Amniotic epithelial cell (primary cell): Measurements from ENCODE around the gene CDK19.

Experiments used
- DNase-seq: peaks from one replicate; pipeline ENCODE4 v3.0.0-alpha.2; 2010; ENCODE audit warnings: low read depth

The CDK19 gene

DNA sequence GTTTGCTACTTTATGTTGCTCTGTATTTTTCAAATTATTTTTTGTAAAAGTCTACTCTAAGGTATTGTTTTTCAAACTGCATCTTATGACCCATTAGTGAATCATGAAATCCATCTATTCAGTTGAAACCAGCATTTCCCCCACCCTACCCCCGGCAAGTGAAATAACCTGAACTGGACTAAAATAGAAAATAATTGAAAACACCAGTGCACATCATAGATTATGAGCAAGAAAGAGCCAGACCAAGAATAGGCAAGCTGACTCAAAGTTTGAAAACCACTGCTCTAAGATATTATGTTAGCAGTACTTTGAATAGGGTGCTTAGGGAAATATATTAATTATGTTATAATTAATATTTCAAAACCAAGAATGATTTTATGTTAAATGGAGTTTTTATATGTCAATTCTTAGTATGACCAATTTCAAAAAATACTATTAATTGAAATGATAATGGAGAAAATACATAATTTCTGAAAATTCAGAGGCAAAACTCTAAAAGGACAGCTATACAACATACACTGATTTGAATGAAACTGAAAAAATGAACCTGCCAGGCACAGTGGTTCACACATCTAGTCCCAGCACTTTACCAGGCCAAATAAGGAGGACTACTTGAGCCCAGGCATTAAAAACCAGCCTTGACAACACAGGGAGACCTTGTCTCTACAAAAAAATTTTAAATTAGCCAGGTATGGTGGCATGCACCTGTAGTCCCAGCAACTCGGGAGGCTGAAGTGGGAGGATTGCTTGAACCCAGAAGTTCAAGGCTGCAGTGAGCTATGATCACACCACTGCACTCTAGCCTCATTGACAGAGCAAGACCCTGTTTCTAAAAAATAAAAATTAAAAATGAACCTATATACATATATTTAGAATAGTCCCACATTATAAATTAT, 112.0 kb downstream of the CDK19 start:
- DNase-seq: no peak

DNA sequence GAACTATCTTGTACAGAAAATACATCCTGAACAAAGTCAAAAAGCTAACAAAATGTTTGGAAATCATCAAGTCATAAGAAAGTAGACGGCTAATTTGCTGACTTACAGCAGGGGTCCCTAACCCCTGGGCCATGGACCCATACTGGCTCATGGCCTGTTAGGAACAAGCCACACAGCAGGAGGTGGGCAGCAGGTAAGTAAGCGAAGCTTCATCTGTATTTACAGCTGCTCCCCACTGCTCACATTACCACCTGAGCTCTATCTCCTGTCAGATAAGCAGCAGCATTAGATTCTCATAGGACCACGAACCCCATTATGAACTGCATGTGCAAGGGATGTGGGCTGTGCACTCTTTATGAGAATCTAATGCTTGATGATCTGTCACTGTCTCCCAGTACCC, 115.5 kb downstream of the CDK19 start:
- DNase-seq: no peak

DNA sequence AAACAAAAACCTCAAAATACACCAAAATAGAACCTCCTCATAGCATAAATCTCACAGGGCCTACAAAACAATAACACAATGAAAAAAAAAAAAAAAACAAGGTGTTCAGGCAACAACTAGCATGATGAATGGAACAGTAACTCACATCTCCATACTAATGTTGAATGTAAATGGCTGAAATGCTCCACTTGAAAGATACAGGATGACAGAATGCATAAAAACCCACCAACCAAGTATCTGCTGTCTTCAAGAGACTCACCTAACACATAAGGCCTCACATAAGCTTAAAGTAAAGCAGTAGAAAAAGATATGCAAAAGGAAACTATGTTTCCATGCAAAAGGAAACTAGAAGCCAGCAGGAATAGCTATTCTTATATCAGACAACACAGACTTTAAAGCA, 121.3 kb downstream of the CDK19 start:
- DNase-seq: no peak

DNA sequence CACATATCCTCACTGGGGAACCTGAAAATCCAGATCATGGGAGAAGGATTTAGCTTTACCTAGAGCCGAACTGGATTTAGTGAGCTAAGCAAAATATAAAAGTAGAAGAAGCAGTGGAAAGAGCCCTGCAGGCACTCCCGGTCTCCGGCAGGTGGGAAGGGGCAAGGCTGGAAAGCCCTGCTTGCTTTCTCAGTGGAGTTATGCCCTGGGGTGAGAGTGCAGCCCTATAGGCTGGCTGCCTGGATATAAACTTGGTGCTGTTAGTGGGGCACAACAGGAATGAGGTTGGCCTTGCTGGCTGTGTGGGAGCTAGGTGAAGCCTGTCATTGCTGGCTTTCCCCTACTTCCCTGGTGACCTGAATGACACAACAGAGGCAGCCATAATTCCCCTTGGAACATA, 122.0 kb downstream of the CDK19 start:
- no peak for DNase-seq

DNA sequence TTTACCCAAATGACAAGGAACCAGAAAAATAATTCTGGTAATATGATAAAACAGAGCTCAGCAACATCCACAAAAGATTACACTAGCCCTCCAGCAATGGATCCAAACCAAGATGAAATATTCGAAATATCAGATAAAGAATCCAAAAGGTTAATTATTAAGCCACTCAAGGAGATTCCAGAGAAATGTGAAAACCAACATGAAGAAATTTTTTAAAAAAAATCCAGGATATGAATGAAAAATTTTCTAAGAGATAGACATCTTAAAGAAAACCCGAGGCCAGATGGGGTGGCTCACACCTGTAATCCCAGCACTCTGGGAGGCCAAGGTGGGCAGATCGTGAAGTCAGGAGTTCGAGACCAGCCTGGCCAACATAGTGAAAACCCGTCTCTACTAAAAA, 124.4 kb downstream of the CDK19 start:
- no peak for DNase-seq

DNA sequence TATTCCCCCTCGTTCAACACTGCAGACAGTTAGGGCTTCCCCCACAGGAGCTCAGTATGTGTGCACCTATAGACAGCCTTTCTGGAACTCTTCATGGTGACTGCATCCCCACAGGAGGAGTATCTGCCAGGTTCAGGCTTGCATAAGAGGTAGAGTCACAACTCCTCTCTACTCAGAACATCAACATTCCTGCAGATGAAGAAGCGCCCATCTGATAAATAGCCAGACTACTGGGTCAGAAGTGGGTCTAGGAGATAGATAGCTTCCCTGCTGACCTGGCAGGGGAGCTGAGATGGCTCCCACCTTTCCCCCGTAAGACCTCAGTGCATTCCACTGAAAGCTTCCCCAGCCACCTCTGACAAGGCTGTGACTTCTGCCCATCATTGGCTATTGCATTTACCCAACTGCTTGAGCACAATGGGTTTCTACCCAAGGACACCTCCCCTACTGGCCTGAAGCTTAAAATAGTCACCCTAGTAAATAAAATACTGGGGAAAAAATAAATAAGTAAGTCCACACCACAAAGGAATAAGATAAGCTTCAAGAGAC, 125.1 kb downstream of the CDK19 start:
- peak; percentile 15 for DNase-seq

DNA sequence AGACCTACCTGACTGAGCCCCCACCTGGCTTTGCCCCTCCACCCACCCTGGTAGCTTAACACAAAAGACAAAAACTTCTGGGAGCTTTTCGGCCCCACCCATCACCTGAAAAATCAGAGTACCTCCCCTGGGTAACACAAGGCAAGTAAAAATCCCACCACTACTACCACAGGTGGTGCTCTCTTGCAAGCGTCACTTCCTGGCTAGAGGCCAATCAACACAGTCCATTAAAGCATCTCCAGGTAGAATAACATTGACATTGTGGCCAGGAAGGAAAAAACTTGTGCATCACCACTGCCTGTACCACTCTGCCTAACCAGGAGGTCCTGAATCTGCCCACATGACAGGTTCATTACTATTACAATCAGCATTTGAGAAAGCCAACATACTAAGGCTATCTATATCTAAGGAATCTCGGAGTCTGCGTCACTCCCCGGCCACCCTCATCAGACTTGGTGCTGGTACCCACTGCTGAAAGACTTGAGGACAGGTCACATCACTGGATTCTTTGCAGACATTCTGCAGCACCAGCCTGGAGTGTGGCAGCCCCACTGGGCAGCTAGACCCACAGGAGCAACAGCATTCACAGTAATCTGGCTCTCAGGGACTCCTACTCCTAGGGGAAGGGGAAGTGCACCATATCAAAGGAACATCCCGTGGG, 125.9 kb downstream of the CDK19 start:
- no peak for DNase-seq

DNA sequence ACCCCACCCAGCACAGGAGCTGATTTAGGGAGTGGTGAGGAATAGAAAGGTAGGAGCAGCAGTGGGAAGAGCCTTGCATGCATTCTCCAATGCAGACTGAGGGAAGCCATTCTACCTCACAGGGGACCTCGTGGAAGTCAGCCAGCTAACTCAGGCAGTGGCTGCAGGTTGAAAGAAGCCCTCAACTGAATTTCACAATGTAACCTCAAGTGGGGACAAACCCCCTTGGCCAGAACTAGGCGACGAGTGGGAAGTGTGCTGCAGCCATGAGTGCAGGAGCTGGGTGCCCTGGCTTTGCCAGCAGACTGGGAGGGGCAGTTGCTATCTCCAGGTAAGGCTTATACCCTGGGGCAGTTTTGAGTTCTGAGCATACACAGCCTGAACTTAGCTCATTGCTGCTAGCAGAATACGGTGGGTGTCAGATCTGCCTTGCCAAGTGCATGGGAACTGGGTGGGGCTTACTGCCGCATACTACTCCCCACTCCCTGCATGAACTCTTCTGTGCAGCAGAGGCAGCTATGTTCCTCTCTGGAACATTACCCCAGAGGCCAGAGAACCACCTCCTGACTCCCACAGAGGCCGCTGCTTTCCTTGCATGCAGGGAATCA, 126.5 kb downstream of the CDK19 start:
- DNase-seq: no peak

DNA sequence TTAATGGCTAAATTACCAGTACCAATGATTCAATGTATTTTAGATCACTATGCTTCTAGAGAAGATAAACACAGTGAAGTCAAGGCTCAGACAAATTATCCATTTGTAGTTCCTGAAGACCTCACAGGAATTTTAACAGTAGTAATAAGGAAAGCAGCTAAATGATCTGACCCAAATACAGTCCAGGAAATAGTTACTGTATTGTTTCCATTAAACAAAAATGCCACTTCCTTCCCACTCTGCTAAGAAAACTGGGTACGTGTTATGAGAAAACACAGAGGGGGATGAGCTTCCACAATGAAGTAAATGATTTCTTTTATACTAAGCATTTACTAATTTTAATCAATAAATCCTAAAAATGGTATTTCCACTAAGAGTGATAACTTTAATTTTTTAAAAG, 127.9 kb downstream of the CDK19 start:
- no peak for DNase-seq

DNA sequence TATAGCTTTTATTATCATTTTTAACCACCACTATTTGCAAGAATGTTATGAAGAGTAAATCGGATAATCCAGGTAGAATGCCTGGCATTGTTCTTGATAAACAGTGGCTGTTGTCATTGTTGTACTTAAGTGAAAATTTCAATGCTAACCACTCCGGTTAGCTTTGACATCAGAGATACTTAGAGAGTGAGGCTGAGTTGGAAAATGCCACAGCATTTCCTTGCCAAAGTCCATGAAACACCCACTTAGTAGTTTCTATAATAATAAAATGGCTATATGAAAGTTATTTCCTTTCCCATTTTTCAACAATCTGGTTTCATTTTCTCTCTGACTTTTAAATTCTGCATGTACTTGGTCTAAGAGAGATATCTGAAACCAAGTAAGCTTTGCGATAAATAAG, 132.0 kb downstream of the CDK19 start:
- no peak for DNase-seq

DNA sequence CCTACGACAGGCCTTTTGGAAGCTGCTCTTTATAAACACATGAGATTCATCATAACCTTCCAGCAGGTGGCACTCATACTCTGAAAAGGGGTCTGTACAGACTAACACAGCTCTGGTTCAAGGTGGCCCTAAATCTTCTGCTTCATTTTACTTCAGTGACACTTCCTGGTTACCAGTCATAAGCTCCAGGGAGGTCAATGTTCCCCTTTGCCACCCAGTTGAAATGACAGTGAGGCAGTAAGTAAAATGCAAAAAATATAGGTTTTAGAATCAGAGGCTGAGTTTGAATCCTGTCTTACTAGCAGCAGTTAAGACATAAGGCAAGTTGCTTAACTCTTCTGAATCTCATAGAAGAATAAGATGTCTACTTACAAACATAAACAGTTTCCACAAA, 132.8 kb downstream of the CDK19 start:
- DNase-seq: peak; percentile 78

DNA sequence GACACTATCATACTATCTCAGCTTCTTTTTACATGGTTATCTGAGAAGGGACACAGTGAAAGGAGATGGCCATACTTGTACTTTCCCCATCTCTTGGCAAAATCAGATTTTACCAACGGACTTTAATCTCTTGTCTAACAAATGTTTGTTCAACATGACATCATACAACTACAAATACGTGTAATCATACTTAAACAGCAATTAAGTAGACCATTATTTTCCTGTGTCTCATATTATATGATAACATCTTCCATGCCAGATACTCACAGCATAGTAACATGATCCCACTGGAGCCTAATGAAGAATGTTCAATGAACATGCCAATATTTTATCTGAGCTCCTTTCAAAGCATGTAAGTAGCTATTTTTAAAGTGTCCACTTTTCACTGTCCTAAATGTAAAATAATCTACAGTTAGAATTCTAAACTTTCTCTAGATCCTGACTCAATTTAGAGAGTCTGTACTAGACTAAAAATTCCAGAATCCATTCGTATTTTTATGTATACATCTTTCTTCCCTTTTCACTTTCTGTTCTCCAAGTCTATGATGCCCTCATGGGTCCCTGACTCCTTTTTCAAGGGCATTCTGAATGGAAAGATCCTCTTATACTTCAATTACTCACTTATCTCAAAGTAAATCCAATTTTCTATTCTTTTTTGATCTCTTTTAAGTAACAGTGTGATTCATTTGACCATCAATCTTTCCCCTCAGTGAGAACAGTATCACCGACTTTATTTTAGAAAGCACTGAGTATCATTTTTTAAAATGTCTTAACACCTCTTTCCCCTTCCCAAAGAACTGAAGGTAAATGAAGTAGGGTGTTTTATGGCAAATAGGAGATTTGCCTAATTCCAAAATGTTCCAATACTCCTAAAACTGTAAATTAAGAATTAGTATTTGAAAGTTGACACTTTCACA, 133.5 kb downstream of the CDK19 start:
- no peak for DNase-seq

DNA sequence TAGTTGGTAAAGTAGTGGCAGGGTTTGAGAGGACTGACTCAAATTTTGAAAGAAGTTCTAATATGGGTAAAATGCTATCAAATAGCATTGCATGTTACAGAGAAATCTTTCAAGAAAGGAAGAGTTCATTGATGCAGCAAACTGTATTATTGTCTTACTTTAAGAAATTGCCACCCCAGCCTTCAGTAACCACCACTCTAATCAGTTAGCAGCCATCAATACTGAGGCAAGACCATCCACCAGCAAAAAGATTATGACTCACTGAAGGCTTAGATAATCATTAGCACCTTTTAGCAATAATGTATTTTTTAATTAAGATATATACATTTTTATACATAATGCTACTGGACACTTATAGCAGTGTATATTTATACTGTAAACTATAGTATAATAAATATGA, 138.9 kb downstream of the CDK19 start:
- DNase-seq: no peak

DNA sequence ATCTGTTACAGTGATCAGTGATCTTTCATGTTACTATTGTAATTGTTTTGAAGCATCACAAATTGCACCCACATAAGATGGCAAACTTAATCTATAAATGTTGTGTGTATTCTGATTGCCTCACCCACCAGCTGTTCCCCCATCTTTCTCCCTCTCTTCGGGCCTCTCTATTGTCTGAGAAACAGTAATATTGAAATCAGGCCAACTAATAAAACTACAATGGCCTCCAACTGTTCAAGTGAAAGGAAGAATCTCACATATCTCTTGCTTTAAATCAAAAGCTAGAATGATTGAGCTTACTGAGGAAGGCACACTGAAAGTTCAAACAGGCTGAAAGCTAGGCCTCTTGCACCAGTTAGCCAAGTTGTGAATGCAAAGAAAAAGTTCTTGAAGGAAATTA, 141.2 kb downstream of the CDK19 start:
- no peak for DNase-seq

DNA sequence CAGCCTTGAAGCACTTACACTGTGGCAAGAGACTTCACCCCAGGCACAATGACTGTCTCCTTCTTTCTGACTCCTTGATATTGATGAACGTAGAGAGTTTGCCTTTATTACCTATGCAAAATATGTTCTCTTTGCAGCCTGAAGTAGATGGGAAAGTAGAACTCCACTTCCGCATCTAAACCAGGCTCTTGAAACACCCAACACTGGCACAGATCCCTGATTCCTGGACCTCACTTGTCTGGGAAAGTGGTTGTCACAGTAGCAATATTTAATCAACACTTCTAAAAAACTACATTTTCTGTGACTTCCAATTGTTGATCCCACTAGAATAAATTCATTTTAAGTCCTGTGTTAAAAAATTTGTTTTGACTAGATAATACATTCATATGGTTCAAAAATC, 143.1 kb downstream of the CDK19 start:
- no peak for DNase-seq

DNA sequence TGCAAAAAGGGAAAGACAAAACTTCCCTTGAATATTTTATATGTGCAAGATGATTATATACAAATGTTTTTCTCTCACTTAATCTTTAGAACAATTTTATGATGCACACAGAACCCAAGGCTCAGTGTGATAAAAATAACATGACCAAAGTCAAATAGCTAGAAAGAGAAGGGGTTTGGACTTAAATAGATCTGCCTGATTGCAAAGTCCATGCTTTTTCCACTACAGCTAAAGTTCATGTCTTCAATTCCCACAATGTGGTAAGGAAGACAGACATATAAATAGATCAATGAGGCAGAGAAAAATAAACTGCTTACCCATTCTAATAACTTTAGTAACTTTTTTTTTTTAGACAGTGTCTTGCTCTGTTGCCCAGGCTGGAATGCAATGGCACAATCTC, 143.8 kb downstream of the CDK19 start:
- DNase-seq: no peak

DNA sequence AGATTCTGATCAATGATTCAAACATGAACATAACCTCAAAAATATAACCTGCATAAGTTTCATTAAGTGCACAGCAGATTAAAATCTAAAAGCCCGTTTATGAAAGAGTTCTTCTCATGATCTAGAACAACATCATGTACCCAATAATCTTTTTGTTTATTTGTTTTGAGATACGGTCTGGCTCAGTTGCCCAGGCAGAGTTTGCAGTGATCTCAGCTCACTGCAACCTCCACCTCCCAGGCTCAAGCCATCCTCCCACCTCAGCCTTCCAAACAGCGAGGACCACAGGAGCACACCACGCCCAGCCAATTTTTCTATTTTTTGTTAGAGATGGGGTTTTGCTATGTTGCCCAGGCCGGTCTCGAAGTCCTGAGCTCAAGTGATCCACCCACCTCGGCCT, 149.7 kb downstream of the CDK19 start:
- DNase-seq: no peak

DNA sequence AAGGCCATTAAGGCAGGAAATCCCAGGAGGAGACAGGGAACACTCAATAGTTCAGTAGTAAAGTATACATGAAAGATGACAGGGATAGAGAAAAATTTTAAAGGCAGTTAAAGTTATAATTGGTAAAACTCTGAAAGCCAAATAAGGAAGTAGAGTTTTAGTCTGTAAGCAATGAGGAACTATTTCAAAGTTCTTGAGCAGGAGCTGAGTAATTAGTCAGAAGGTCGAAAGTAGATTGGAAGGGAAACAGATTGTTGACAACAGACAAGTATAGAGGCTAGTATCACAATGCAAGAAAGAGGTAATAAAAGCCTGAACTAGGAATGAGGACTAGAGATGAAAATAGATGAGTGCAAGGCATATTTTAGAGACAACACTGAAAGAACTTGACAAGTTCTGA, 150.3 kb downstream of the CDK19 start:
- DNase-seq: peak; percentile 22

DNA sequence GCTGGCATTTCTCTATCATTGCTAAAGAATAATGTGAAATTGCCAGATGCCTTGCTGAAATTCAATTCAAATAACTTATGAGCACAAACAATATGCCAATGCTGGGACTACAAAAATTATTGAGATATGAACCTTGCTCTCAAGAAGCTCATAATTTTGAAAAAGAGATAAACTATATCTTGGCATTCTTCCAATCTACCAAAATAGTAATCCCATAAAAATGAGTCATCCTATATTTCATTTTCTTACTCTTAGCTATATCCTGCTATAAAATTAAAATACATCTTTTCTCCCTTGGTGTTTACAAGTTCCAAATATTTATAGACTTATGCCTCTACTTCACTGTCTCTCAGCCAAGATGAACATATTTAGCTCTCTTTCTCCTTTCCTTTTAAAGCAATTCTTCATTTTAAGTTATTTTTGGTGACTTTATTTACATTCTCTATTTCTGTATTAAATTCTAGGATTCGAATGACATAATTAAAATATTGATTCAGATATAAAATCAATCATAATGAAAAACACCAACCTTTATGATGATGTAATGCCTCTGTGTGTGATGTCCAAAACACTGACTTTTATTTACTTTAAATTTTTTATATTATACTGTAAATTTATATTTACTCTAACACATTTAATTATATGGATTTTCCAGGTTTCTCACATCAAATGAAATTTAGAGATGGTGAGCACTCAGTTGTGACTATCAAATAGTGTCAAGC, 152.6 kb downstream of the CDK19 start:
- no peak for DNase-seq

DNA sequence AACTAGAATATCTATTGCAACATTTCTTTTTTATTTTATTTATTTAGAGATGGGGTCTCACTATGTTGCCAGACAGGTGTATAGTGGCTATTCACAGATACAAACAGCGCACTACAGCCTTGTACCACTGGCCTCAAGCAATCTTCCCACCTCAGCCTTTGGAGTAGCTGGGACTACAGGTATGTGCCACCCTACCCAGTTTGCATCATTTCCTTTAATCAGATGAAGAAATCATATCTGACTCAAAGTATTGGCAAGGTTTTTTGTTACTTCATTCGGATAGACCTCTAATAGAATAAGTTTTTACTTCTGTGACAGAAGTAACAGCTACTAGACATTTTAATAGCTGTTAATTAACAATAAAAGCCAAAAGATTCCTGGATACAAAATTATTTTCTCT, 153.9 kb downstream of the CDK19 start:
- DNase-seq: no peak

DNA sequence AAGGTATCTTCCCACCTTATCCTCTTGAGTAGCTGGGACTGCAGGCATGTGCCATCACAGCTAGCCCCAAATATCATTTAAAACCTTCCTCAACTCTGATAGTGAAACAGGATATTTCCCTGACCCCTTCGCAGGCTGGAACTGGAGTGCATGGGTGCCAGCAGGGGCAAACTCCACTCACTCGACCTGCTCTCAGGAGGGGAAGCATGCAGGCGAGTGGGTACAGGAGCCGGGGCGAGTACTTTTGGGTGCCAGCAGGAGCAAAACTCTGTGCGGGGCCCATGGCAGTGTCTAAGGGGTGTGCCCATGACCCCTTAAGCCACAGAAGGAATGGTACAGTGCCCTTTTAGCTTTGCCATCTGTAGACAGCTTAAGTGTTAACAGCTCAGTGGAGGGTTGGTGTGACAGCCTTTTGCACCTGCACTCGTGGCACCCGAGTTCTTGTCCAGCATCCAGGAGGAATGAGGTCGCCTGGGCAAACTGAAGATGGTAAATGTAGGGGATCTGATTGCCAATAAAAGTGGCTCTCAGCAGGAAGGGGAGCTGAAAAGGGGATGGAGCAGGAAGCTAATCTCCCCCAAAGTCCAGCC, 155.1 kb downstream of the CDK19 start:
- DNase-seq: no peak
